Measurements from ENCODE around the gene FN3KRP. TPM values are rescaled to one million over a fixed set of nuclear protein-coding genes. Genes with fewer than 3 reads are reported as not detected.
"Not testable (repeated sequence)": the region's sequence is repeated elsewhere in the genome, so short reads cannot be mapped to it uniquely, and the experiment has no call there.

The FN3KRP gene
- total RNA-seq, 4 donors from 2014 or later, result 12.8 to 22.9 (median 18.2) TPM

- no peaks in the 10 kb centered on the region for H3K9me3 ChIP-seq
- H3K36me3 ChIP-seq, result peaks cover 0 to 15% of the 10 kb centered on the region in 2 donors
- no peak overlapping the region for H3K27ac ChIP-seq
- 88 to 100% methylated on average over 2 to 6 of the region's 7 CpGs for WGBS, 2 donors (ENCODE audit: low coverage in 1 of 2)
- H3K27me3 ChIP-seq, result no peaks in the 10 kb centered on the region
- TF ChIP-seq POLR2A (IDR thresholded peaks at IDR 0.05) (no peak), POLR2AphosphoS5 (IDR thresholded peaks at IDR 0.05) (no peak), CTCF (IDR thresholded peaks at IDR 0.05) (no peak), EP300 (IDR thresholded peaks at IDR 0.05) (no peak)
- ATAC-seq, result no peak
- no peak overlapping the region for H3K4me3 ChIP-seq
- H3K4me1 ChIP-seq, result peaks cover 0 to 30% (median 13%) of the 10 kb centered on the region in 3 donors
Observed at GRCh38 chr17:82756166-82756565, 39.7 kb downstream of the FN3KRP start.

GRCh38 chr17:82765371-82765770, 48.9 kb downstream of the FN3KRP start:
- H3K4me3 ChIP-seq, result no peak overlapping the region
- ATAC-seq, result no peak
- H3K27me3 ChIP-seq, result no peaks in the 10 kb centered on the region
- no peaks in the 10 kb centered on the region for H3K9me3 ChIP-seq
- TF ChIP-seq POLR2AphosphoS5 (IDR thresholded peaks at IDR 0.05) (no peak), CTCF (IDR thresholded peaks at IDR 0.05) (no peak), EP300 (IDR thresholded peaks at IDR 0.05) (no peak), POLR2A (IDR thresholded peaks at IDR 0.05) (no peak)
- H3K27ac ChIP-seq, result no peak overlapping the region
- peaks cover 3 to 78% of the 10 kb centered on the region in 2 donors for H3K36me3 ChIP-seq
- no peaks in the 10 kb centered on the region for H3K4me1 ChIP-seq
- WGBS, 2 donors (ENCODE audit: low coverage in 1 of 2), result 66 to 71% methylated on average over 2 to 6 of the region's 13 CpGs

GRCh38 chr17:82767041-82767754, 50.7 kb downstream of the FN3KRP start:
- Histone ChIP-seq H3K36me3 (peaks cover 3 to 78% of the 10 kb centered on the region in 2 donors), H3K9me3 (no peaks in the 10 kb centered on the region), H3K4me3 (no peak overlapping the region), H3K4me1 (peaks cover 0 to 5% (median 0%) of the 10 kb centered on the region in 3 donors), H3K27me3 (no peaks in the 10 kb centered on the region), H3K27ac (no peak overlapping the region)
- 93% methylated on average over 2 to 3 of the region's 24 CpGs for WGBS, 2 donors (ENCODE audit: low coverage in 1 of 2)
- no peak for ATAC-seq
- TF ChIP-seq CTCF (IDR thresholded peaks at IDR 0.05), result peak in 3 of 4 experiments; percentile 22 to 53 (median 25)
- TF ChIP-seq POLR2A (IDR thresholded peaks at IDR 0.05), result no peak
- no peak for TF ChIP-seq POLR2AphosphoS5 (IDR thresholded peaks at IDR 0.05)
- TF ChIP-seq EP300 (IDR thresholded peaks at IDR 0.05), result no peak

GRCh38 chr17:82769041-82769440, 52.5 kb downstream of the FN3KRP start:
- no peak for ATAC-seq
- no peak overlapping the region for H3K27ac ChIP-seq
- H3K4me1 ChIP-seq, result peaks cover 0 to 6% (median 0%) of the 10 kb centered on the region in 3 donors
- H3K27me3 ChIP-seq, result no peaks in the 10 kb centered on the region
- H3K4me3 ChIP-seq, result no peak overlapping the region
- H3K36me3 ChIP-seq, result peaks cover 3 to 80% of the 10 kb centered on the region in 2 donors
- TF ChIP-seq POLR2A (IDR thresholded peaks at IDR 0.05) (no peak), EP300 (IDR thresholded peaks at IDR 0.05) (no peak), CTCF (IDR thresholded peaks at IDR 0.05) (no peak), POLR2AphosphoS5 (IDR thresholded peaks at IDR 0.05) (no peak)
- WGBS, 2 donors (ENCODE audit: low coverage in 1 of 2), result 89 to 100% methylated on average over 1 to 7 of the region's 7 CpGs
- no peaks in the 10 kb centered on the region for H3K9me3 ChIP-seq

- Histone ChIP-seq H3K4me1 (peaks cover 0 to 15% (median 0%) of the 10 kb centered on the region in 3 donors), H3K27me3 (no peaks in the 10 kb centered on the region), H3K9me3 (no peaks in the 10 kb centered on the region), H3K27ac (no peak overlapping the region), H3K4me3 (no peak overlapping the region), H3K36me3 (peaks cover 3 to 67% of the 10 kb centered on the region in 2 donors)
- peak; percentile 55 for ATAC-seq
- TF ChIP-seq EP300 (IDR thresholded peaks at IDR 0.05) (no peak), POLR2A (IDR thresholded peaks at IDR 0.05) (no peak), POLR2AphosphoS5 (IDR thresholded peaks at IDR 0.05) (no peak), CTCF (IDR thresholded peaks at IDR 0.05) (no peak)
- WGBS, 2 donors (ENCODE audit: low coverage in 1 of 2), result 60% methylated on average over 1 of the region's 3 CpGs; no CpG with 5 or more reads in 1 of the 2 donors
Observed at GRCh38 chr17:82772026-82772425, 55.5 kb downstream of the FN3KRP start.

GRCh38 chr17:82774456-82774855, 58.0 kb downstream of the FN3KRP start:
- ATAC-seq, H3K27ac ChIP-seq, H3K9me3 ChIP-seq, H3K27me3 ChIP-seq: not testable (repeated sequence)
- Histone ChIP-seq H3K36me3 (peaks cover 0 to 43% of the 10 kb centered on the region in 2 donors), H3K4me3 (peak overlapping the region in 1 of 2 donors; percentile 22), H3K4me1 (peaks cover 0 to 15% (median 0%) of the 10 kb centered on the region in 3 donors)
- WGBS, 2 donors (ENCODE audit: low coverage in 1 of 2), result 77 to 100% methylated on average over 5 to 9 of the region's 19 CpGs

Measured in gastroesophageal sphincter (tissue), 4 donors.